Epithelial cell of esophagus (primary cell): ENCODE results near the gene HBB.
"Not testable (repeated sequence)": the region's sequence is repeated elsewhere in the genome, so short reads cannot be mapped to it uniquely, and the experiment has no call there.

Experiments used
- DNase-seq: peaks from one replicate; pipeline ENCODE4 v3.0.0; 2010; ENCODE audit warnings: low read depth
- H3K4me3 ChIP-seq: 2 replicates; pipeline ENCODE4 v1.5.1; 2011; ENCODE audit warnings: mild to moderate bottlenecking, low read length, control low read depth
- CTCF ChIP-seq: IDR thresholded peaks from 2 replicates; pipeline ENCODE4 v1.5.1; 2011; ENCODE audit warnings: low read depth, mild to moderate bottlenecking, low read length, control low read depth, inconsistent platforms; ENCODE audit not compliant: insufficient read depth; ENCODE audit errors: missing control alignments

Gene HBB

GRCh38 chr11:5266609-5267008 lies 39.7 kb upstream of the HBB start:
- H3K4me3 ChIP-seq = no peak overlapping the region
- no peak for TF ChIP-seq CTCF
- no peak for DNase-seq

- TF ChIP-seq CTCF = no peak
- H3K4me3 ChIP-seq = no peak overlapping the region
- DNase-seq = no peak
Observed at GRCh38 chr11:5265832-5266231, 39.0 kb upstream of the HBB start.

GRCh38 chr11:5258543-5259262 lies 31.8 kb upstream of the HBB start:
- no peak overlapping the region for H3K4me3 ChIP-seq
- TF ChIP-seq CTCF = no peak
- DNase-seq = peak; percentile 33

- DNase-seq = no peak
- no peak overlapping the region for H3K4me3 ChIP-seq
- no peak for TF ChIP-seq CTCF
Observed at GRCh38 chr11:5257296-5257695, 30.4 kb upstream of the HBB start.

GRCh38 chr11:5254646-5255413 lies 28.0 kb upstream of the HBB start, which contains the start of gene HBG2:
Gene HBG2 (minus strand): TSS chr11:5254781. CDS start chr11:5254728, 53 bp downstream.
- not testable (repeated sequence) for H3K4me3 ChIP-seq, DNase-seq

- not testable (repeated sequence) for H3K4me3 ChIP-seq, DNase-seq
Observed at GRCh38 chr11:5254023-5254422, 27.2 kb upstream of the HBB start.

GRCh38 chr11:5253440-5253839 lies 26.6 kb upstream of the HBB start:
- not testable (repeated sequence) for H3K4me3 ChIP-seq, DNase-seq

GRCh38 chr11:5252919-5253265 lies 26.0 kb upstream of the HBB start:
- no peak for TF ChIP-seq CTCF
- DNase-seq = no peak
- H3K4me3 ChIP-seq = no peak overlapping the region
